Measurements from ENCODE around the gene UBE2S.

The UBE2S gene

GRCh38 chr19:55384920-55385723 lies 22.5 kb downstream of the UBE2S start:
- in situ Hi-C loops (cut with HindIII; ENCODE audit: low sequenced_read_pairs), result no loop called here

GRCh38 chr19:55384131-55384919 lies 23.3 kb downstream of the UBE2S start, which contains the start of gene TMEM238:
TSS of gene TMEM238 (minus strand) at chr19:55384292. CDS start at chr19:55384259, 33 bp downstream.
- in situ Hi-C loops (cut with HindIII; ENCODE audit: low sequenced_read_pairs), result no loop called here

GRCh38 chr19:55383279-55384130 lies 24.1 kb downstream of the UBE2S start:
- in situ Hi-C loops (cut with HindIII; ENCODE audit: low sequenced_read_pairs), result no loop called here

DNA sequence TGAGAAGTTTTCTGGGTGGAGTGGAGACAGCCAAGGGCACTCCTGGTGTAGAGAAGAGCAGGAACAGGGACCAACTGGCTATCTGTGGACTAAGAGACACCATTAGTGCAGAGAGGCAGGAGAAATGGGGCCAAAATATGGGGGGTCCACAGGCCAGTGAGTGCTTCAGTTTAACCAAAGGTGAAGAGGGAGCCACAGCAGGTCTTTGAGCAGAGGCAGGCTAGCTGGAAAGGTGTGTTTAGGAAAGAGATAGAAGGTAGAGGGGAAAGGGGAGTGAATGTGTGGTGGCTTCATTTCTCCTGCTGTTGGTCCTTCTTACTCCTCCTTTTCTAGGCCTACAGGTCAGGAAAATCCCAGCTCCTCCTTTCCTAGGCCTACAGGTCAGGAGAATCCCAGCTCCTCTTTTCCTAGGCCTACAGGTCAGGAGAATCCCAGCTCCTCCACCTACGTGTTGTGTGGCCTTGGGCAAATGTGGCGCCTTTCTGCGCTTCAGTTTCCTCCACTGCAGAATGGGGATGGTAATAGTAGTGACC lies 25.0 kb downstream of the UBE2S start:
- in situ Hi-C loops (cut with HindIII; ENCODE audit: low sequenced_read_pairs), result no loop called here

DNA sequence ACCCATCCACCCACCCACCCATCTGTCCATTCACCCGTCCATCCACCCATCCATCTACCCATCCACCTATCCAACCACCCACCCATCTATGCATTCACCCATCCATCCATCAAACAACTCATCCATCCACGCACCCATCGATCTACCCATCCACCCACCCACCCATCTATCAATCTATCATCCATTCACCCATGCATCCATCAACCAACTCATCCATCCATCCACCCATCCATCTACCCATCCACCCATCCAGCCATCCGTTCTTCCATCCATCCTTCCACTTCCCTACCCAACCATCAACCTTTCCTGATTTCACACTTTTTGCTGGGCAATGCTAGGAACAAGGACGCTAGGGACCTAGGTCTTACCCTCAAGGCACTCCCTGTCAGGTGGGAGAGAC lies 25.6 kb downstream of the UBE2S start:
- in situ Hi-C loops (cut with HindIII; ENCODE audit: low sequenced_read_pairs), result no loop called here

GRCh38 chr19:55379174-55379573 lies 28.4 kb downstream of the UBE2S start:
- in situ Hi-C loops (cut with HindIII; ENCODE audit: low sequenced_read_pairs), result no loop called here

DNA sequence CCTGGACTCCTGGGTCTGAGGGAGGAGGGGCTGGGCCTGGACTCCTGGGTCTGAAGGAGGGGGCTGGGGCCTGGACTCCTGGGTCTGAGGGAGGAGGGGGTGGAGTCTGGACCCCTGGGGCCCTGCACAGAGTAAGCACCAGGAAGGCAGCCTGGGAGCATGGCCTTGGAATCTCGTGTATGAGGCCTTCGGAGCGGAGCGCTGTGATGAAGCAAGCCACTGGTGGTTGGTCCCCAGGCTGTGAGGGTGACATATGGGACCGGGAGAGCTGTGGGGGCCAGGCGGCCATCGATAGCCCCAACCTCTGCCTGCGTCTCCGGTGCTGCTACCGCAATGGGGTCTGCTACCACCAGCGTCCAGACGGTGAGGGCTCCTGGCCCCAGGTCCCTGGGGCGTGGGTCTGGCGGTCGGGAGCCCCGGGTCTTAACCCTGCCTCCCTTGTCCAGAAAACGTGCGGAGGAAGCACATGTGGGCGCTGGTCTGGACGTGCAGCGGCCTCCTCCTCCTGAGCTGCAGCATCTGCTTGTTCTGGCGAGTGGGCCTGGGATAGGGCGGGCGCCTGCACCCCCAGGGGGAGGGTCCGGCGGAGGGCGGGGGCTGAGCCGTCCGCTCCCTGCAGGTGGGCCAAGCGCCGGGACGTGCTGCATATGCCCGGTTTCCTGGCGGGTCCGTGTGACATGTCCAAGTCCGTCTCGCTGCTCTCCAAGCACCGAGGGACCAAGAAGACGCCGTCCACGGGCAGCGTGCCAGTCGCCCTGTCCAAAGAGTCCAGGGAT lies 30.0 kb downstream of the UBE2S start:
- in situ Hi-C loops (cut with HindIII; ENCODE audit: low sequenced_read_pairs), result no loop called here

DNA sequence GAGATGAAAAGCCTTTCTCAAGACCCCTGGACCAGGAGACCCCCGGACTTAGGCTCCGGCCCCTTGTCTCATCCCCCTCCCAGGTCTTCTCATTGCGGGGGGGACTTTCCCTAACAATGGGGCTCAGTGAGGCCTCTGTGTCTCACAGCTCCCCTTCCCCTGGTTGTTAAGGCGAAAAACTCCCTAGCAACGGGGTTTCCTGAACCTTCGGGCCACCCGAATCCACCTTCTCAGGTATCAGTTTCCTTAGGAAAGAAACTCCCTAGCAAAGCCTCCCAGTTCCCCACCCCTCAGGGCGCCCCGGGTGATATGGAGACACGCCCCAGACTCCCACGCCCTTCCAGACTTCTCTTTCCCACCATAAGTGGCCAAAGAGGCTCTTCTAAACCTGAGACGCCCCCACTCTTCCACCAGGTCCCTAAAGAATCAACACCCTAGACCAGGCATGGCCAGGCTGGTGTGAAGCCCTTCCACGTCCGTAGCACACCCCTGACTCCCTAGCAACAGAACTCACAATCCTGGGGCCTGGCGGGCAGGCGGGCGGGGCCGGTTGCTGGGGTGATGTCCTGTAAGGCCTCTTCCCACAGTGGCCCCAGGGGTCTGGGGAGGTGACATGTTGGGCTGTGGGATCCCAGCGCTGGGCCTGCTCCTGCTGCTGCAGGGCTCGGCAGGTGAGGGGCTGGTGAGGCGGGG lies 31.2 kb downstream of the UBE2S start, which contains the start of gene TMEM190:
TSS of gene TMEM190 (plus strand) at position 586 of the 693 bp plus-strand sequence. CDS start at position 614, 28 bp downstream.
- in situ Hi-C loops (cut with HindIII; ENCODE audit: low sequenced_read_pairs), result no loop called here

DNA sequence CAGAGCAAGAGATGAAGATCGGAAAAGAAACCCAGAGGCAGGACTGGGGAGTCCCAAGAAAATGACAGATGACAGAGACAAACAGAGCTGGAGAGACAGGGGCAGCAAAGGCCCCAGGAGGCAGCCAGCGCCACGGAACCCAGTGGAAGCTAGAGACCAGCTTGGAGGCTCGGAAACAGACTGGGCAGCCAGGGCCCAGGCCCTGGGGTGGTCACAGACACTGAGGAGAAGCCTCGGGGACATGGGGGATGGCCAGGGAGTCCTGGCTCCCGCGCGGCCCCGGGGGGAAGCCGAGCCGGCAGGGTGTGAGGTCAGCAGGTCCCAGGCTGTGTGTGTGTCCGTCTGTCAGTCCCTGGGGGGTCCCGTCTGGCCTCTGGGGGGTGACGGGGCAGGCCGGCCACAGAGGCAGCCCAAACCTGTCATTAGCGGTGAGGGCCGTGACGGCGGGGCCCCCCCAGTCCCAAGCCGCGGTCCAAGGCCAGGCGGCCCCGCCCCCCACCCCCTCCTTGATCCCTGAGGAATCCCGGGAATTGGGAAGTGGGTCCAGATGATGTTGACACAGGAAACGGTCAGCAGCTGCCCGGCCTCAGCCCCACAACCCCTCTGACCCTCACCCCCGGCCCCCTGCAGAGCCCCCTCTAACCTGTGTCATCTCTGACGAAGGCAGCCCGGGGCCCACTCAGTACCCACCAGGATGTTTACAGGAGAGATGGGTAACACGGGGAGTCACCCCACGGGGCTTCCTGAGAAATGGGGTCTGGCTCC lies 33.4 kb downstream of the UBE2S start:
- in situ Hi-C loops (cut with HindIII; ENCODE audit: low sequenced_read_pairs), result no loop called here

DNA sequence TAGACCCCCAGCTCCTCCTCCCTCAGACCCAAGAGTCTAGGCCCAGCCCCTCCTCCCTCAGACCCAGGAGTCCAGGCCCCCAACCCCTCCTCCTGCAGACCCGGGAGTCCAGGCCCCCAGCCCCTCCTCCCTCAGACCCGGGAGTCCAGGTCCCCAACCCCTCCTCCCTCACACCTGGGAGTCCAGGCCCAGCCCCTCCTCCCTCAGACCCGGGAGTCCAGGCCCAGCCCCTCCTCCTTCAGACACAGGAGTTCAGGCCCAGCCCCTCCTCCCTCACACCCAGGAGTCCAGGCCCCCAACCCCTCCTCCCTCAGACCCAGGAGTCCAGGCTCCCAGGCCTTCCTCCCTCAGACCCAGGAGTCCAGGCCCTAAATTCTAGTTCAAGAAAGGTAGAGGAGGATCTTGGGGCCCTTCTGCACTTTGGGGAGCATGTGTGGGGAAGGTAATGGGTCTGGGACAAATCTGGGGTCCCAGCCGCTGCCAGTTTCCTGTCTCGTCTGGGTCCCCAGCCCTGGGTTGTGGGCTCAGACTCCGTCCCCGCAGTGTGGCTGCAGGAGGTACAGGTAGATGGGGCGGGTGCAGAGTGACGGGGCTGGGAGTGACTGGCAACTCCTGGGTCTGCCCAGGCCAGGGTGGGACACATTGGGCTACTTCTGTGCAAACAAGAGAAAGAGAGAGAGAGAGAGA lies 34.1 kb downstream of the UBE2S start:
- in situ Hi-C loops (cut with HindIII; ENCODE audit: low sequenced_read_pairs), result no loop called here

- in situ Hi-C loops (cut with HindIII; ENCODE audit: low sequenced_read_pairs), result no loop called here
Measured at GRCh38 chr19:55372316-55373081, 35.1 kb downstream of the UBE2S start.

GRCh38 chr19:55370305-55370988 lies 37.1 kb downstream of the UBE2S start, which contains the start of gene IL11:
TSS of gene IL11 (minus strand) at chr19:55370463. CDS start at chr19:55370310, 153 bp downstream.
- in situ Hi-C loops (cut with HindIII; ENCODE audit: low sequenced_read_pairs), result no loop called here

DNA sequence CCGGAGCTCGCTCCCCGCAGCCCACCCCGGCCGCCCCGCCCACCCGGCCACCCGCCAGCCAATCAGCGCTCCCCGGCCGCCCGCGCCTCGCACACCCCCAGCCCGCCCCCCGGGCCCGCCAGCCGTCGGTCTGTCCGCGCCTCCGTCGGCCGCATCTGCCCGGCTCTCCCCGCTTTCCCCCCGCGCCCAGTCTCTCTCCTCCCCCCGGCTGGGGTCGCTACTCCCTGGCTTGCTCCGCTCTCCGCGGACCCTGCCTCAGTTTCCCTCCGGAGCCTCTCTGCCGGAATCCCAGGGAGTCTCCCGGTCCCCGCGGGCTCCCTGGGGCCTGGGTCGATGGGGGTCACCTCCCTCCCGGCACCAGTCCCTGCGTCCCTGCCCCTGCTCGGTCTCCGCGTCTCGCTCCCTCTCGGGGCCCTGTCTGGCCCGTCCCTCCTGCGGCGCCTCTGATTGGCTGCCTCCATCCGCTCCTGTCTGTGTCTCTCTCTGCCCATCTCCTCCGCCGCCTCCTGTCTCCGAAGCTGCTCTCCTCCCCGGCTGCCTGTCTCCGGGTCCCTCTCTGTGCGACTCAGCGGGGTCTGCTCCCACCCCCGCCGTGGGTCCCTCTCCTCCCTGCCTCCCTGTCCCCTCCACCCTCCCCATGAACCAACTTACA lies 37.8 kb downstream of the UBE2S start:
- in situ Hi-C loops (cut with HindIII; ENCODE audit: low sequenced_read_pairs), result no loop called here

GRCh38 chr19:55368701-55369563 lies 38.7 kb downstream of the UBE2S start:
- in situ Hi-C loops (cut with HindIII; ENCODE audit: low sequenced_read_pairs), result no loop called here

DNA sequence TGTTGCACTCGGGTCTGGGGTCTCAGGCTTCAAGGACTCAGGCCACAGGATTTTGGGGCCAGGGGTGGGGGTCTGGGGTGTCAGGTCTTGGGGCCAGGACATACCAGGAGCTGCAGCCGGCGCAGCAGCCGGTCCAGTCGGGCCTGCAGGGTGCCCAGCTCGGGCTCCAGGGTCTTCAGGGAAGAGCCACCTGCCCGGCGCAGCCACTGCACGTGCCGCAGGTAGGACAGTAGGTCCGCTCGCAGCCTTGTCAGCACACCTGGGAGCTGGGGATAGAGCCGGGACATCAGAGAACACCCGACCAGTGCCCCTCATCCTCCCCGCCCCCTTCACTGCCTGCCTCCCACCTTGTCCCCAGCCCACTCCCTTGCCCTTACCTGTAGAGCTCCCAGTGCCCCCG lies 39.5 kb downstream of the UBE2S start:
- in situ Hi-C loops (cut with HindIII; ENCODE audit: low sequenced_read_pairs), result no loop called here
